Hematopoietic multipotent progenitor cell treated with erythropoietin and hydrocortisone succinate and interleukin-3 and kit ligand, for 15 days (in vitro differentiated cells): ENCODE data around the gene CHD9.
"Not testable (repeated sequence)": the region's sequence is repeated elsewhere in the genome, so short reads cannot be mapped to it uniquely, and the experiment has no call there.

Source experiments
- DNase-seq: peaks from one replicate; pipeline ENCODE4 v3.0.0-alpha.2; 2015; ENCODE audit warnings: low spot score

CHD9 gene

DNA sequence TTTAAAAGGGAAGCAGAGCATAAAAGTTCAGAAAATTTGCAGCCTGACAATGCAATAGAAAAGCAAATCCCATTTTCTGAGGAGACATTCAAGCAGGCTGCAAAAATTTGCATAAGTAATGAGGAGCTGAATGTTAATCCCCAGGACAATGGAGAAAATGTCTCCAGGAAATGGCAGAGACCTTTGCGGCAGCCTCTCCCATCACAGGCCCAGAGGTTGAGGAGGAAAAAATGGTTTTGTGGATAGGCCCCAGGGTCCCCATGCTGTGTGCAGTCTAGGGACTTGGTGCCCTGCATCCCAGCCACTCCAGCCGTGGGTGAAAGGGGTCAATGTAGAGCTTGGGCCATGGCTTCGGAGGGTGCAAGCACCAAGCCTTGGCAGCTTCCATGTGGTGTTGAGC lies 19.5 kb downstream of the CHD9 start:
- DNase-seq, result not testable (repeated sequence)

DNA sequence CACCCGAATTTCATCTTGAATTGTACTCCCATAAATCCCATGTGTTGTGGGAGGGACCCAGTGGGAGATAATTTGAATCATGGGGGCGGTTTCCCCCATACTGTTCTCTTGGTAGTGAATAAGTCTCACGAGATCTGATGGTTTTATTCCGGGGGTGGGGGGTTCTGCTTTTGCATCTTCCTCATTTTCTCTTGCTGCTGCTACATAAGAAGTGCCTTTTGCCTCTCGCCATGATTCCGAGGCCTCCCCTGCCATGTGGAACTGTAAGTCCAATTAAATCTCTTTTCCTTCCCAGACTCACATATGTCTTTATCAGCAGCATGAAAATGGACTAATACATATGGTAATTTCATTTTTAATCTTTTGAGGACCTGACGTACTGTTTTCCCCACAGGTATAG lies 20.7 kb downstream of the CHD9 start:
- not testable (repeated sequence) for DNase-seq

DNA sequence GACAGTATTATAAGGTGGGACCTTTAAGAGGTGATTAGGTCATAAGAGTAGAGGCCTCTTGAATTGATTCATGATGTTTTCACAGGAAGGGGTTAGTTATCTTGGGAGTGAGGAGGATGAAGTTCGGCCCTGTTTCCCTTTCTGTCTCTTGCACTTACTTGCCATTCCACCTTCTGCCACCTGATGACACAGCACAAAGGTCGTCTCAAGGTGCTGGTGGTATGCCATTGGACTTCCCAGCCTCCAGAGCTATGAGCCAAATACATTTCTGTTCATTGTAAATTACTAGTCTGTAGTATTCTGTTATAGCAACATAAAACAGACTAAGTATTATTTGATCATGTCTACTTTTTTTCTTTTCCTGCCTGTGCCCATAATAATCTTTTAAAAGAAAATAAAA lies 23.5 kb downstream of the CHD9 start:
- no peak for DNase-seq

DNA sequence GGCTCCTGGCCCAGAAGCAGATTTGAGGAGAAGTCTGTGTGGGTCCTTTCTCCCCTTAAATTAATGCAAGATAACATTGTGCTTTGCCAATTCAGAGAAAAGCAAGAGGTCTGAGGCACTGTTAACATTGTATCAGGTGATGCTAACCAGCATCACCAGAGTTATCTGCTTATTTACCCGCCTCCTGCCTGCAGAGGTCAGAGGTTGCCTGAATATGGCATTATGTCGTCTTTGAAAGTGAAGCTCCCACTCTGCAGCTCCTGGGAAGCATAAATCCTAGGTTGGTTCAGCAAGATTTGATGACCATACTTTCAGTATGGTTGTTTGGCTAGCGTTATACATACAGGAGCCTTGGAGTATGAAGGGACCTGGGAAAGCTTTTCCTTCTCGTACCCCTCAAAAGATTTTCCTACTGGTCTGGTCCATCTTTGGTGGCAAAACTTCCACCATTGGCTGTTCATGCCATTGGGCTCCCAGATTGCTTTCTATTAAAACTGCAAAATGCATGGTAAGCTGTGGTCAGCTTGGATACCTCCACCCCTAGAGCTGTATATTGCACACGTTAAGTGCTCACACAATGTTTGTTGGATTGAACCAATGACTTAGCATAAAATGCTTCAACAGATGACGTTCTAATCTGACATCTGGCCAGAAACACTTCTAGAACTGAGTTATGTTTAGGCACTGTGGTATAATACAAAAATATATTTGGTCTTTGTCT lies 24.1 kb downstream of the CHD9 start:
- DNase-seq, result peak; percentile 53

DNA sequence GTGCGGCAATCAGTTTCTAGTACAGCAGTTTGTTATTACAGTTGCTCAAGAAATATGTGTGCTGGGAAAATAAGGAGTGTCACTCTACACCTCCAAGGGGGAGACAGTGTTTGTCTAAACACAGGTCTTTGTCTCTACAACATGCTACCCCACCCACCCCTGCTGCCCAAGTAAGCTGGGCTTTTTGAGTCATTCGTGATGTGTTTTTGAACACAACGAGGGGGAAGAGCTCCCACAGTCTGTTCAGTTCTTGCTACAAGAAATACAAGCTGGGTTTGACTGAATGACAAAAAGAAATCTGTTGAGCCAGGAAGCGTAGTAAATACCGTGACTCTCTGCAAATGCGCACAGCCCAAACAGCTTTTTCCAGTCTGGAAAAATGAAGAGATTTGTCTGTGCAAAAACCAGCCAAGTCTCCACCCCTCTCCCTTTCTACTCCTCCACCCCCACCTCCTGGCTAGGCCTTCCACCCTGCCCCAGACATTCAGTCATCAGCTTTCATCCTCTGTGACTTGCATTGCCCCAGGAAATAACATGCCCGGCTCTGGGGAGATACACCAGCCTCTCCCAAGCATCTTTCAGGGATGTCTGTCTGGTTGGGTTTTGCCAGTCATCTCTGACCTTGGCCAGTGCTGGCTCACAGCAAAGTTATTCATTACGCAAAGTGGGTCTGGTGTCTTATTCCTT lies 25.7 kb downstream of the CHD9 start:
- no peak for DNase-seq

DNA sequence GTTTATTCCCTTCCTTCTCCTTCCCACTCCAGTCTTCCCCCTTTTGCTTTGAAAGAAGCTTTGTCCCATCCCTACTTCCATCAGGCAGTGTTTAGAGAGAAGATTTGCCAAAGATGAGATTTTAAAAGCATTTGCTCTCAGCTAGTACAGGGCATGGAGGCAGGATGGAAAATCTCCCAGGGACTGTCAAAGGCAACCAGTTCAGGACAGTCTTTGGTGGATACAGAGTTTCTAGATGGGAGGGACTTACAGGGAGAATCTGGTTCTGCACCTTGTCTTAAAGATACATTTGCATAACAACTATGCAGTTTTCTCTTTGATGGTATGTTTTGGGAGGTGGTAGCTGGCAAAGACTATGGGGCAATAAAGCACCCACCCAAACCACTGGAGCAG lies 26.2 kb downstream of the CHD9 start:
- no peak for DNase-seq

DNA sequence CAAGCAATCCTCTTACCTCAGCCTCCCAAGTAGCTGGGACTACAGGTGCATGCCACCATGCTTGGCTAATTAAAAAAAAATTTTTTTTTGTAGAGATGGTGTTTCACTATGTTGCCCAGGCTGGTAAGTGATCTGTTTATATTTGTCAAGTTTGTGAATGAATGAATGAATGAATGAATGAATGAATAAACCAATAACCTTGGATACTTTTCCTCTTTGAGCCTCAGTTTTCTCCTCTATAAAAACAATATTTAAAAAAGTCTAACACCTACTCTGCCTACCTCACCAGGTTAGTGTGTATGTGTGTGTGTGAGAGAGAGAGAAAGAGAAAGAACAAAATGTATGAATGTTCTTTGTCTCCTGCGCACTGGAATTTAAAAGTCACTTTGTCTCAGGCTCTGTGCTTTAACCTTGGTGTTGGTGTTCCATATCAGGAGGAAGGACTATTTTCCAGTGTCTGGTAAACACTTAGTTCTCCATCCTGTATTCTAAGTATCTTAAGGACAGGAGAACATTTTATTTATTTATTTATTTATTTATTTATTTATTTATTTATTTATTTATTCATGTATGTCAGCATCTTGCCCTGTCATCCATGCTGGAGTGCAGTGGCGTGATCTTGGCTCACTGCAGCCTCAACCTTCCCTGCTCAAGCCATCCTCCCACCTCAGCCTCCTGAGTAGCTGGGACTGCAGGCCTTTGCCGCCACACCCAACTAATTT lies 27.1 kb downstream of the CHD9 start:
- DNase-seq, result no peak

DNA sequence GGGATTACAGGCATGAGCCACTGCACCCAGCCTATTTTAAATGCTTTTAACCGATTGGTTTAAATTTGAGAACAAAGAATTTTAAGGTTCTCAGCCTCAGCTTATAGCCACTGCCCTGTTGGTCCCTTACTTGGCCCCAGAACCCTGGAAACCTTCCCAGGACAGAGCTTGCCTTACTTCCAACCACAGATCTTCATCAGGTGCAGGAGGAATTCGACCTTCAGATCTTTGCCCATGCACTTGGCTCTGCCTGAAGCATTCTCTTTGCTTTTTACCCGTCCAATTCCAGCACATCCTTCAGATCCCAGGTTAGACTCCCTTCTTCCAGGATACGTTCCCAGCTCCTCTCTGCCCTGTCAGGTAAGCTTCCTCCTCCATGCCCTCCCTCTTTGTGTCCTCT lies 27.7 kb downstream of the CHD9 start:
- DNase-seq, result no peak

DNA sequence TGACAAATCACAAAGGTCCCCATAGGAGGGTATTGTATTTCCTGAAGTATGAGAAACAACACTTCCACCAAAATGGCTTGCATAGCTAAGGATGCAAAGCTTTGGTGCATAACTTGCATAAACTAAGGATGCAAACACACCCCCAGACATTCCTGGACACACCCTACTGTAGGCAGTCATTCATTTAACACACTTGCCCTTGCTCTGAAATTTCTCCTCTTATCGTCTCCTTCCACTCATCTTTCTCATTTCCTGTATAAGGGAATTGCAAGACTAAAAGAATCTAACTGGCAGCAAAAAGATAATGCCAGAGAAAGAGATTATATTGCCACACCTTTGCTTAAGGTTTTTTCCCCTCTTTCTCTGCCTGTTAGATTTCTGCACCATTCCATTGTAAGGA lies 28.3 kb downstream of the CHD9 start:
- DNase-seq, result no peak

DNA sequence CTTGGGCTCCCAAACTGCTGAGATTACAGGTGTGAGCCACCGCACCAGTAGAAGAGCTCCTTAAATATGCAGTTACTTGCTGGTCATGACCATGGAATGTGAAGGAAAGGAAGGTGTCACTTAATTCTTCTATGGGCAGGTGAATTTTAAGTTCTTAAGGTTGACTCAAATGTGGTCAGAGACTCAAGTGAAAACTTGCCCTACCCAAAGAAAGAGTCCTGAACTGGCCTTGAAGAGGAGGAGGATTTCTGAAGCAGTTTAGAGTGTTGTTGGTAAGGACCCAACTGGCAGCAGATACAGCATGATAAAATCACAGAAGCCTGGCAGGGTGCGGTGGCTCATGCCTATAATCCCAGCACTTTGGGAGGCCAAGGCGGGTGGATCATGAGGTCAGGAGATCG lies 29.4 kb downstream of the CHD9 start:
- DNase-seq, result no peak

DNA sequence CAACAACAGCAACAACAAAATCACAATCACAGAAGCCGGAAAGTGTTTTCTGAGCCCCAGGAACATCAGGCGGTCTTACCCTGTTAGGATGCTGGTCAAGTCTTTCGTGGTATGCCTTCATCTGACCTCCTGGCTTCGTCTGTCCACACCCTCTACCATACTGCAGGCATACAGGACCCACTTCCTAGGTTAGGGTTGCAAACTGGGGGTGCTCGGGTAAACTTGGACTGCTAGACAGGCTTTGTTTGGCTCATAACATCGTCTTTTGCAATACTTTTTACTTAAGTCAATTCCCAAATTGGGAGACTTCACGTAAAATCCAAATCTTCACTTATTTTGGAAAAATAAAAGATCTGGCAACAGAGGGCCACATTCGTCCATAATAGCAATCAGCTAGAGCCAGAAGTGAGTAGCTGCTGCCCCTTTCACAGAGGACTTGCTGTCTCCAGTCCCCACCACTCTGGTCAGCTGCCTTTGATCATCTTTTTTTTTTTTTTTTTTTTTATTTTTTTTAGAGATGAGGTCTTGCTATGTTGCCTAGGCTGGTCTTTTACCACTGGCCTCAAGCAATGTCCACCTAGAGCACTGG lies 30.0 kb downstream of the CHD9 start:
- DNase-seq, result no peak

DNA sequence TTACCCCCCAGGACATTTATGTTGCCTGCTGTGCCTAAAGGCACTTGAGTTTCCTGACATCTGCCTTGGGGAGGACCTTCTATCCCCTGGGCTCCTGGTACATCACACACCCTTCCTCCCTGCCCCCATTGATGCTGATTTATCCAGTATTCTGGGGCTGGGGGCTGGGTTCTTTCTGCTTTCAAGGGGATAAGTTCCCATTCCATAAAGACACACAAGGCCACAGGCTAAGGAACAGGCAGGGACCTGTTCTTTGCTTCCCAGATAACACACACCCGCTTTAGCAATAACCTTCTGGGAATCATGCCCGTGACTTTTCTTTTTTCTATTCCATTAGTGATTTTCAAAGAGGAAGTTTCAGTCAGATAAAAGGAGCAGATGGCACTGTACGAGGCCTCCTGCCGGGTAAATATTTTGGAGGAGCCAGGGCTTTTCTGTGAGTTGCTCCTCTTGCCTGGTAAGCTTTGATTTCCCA lies 30.6 kb downstream of the CHD9 start:
- no peak for DNase-seq

DNA sequence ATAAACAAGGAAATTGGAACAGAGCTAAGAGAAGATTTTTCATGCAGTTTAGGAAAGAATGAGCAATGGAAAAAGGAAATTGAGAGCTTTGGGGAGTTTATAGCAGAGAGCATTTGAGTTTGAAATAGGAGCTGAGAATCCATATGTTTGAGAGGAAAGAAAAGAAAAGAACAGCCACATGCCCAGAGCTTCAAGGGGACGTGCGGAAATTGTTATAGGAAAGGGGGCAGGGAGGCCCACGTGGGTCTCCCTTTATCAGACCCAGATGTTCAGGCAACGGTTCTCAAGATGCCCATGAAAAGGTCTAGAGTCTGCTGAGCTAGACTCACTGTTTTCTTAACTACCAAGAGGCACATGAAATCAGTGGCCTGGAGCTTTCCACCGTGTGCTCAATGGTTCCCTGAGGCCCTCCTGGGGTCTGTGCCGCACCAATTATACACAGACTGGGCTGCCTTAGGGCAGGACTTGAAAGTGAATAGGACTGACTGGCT lies 31.2 kb downstream of the CHD9 start:
- DNase-seq, result no peak

DNA sequence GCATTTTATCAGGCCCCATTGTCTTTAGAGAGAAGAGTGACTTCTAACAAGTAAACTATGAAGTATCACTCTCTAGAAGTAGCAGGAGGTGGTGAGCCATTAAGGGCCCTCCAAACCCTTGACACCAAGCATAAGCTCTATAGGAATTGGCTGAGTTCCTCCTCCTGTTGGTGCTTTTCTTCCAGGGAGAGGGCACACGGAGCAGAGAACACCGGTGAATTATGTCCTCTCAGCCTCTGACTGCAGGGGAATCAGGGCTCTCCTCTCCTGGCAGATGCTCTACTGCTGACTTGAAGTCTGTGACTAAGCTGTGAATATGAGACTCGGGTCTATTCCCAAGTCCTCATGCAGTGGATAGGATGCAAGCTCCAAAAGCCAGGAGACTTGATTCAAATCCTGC lies 32.3 kb downstream of the CHD9 start:
- DNase-seq, result no peak

DNA sequence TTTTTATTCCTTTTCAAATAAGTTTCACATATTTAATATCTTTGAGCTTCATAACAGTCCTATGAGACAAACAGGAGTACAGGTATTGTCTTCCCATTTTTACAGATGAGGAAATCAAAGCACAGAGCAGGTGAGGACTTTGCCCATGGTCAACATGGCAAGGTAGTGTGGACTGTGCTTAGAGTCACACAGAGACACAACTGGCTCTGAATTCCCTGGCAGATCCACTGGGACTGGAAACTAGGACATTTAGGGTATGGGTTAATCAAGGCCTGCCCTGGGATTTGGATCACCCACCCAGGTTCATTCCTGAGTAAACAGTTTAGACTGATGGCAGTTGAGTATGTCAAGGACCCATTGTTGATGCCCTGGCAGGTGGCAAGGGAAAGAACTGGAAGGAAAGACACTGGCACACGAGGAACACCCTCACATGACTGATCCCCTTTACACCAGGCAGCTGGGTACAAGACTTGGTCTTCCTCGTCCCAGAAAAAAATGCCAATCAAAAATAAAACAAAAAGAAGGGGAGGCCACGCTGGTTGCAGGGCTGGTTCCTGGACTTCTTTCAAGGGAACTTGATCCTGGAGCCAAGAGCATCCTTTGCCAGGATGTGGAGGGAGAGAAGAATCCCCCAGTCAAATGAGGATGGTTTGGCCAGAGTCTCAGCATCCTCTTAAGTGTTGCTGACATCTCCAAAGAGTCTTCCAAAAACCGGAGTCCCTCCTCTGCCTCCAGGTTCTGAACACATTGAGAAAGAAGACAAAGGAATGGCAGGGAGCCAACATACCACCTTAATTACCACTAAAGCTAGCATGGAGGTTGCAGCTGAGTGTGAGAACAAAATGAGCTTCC lies 34.9 kb downstream of the CHD9 start:
- DNase-seq, result no peak

DNA sequence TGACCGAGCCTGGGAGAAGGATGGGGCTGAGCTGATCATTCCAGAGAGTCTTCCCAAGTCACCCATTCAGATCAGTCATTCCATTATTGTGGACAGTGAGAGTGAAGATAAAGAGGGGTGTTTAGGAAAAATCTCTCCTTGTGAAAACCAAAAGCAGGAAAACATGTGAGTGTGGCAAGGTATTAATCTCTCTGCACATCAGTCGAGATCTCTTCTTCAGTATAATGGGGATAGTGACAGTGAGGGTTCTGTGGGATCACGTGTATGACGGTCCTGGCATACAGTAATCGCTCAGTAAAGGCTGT lies 35.4 kb downstream of the CHD9 start:
- no peak for DNase-seq

DNA sequence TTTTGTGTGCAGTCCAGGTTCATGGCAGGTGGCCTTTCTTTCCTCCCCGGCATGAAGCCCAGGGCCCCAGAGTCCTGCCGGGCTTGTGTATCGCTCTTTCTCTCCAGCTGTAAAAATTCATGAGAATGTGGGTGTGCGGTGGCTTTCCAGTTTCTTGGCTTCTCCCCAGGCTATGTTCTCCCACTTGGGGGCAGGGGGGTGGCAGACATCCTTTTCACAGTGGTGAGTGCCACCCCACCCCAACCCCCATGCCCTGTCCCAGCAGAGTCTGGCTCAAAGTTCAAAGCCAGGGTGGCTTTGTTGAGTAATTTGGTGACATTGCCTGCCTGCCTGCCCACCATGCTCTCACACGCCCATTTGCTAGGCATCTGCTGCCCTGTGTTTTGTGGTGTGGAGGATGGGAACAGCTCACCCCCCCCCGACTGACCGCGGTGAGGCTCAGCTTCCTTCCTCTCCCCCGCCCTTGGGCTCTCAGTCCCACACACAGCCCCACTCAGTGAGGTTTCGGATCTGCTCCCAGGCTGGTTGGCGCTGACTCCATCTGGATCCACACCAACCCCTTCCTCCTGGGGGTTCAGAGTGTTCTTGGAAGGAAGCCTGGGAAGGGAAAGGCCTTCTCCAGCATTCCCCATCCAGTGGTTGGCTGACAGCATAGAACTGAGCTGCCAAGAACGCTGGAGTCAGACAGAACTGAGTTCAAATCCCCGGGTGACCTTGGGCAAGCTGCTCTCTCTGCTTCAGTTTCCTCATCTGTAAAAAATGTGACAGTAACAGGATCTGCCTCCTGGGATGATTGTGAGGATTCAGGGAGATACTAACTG lies 36.0 kb downstream of the CHD9 start:
- DNase-seq, result no peak

DNA sequence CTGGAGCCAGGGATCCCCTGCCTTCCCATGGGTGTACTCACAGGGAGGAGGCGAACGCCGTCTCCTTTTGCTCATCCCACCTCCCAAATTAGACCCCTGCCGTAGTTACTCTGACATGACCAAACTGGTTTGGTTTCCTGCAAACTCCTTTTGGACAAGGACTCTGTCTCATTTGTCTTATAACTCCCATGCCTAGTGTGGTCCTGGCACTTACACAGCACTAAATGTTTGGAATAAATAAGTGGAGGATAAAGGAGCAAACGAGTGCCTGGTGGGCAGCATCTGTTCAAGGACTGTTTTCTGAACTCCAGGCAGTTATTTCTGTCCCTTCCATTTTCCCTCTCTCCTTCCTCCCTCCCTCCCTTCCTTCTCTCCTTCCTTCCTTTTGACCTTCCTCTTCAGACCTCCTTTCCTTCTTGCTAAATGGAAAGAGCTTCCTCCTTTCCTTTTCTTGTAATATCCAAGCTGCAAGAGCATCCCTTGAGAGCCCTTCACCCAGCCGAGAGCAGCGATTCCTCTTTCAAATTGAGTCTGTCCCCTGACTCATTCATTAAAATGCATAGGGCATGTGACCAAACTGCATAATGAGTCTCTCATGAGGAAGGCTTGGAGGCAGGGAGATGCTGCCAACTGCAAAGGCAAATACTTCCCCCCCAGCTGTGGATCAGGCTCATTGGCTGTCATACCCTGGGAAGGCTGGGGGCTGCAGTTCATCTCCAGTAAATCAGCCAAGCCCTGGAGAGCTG lies 36.8 kb downstream of the CHD9 start:
- no peak for DNase-seq

DNA sequence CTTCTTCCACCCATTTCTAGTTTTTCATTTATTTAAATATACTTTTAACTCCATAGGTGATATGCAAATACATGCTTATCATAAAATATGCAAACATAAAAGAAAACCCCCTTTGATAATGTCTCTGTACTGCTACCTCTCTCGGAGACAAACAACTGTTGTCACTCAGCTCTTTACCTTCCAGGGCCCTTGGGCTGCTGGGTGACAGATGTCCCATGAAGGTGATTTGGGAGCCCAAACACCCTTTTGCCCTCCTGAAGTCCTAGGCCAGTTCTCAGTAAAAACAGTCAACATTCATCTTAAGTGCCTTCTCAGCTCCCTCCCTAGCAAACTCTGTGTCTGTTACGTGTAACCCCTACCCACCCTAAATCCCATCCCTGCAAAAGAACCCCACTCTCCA lies 37.5 kb downstream of the CHD9 start:
- no peak for DNase-seq

DNA sequence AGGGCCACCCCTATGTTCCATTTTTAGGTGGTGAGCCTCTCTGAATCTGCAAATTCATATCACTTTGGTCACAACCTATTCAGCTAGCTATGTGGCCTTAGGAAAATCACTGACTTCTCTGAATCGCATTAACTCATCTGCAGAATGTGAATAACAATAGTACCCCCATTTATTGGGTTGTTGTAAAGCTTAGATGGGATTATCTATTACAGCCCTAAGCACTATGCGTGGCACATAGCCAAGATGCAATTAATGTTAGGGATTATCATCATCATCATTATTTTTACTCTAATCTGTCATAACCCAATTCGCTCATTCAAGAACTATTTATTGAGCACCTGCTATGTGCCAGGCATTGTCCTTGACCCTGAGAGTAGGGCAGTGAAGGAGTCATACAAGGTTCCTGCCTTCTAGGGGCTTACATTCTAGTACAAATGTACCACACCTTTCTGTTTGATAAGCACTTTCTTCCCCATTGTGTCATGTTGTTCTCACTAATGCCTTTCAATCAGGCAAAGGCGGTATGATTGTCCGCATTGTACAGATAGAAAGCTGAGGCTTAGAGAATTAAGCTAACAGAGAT lies 38.5 kb downstream of the CHD9 start:
- no peak for DNase-seq
